RKO (cell line): Measurements from ENCODE around the gene RTN4R.
"Not testable (repeated sequence)": the region's sequence is repeated elsewhere in the genome, so short reads cannot be mapped to it uniquely, and the experiment has no call there.

Experiments used
- DNase-seq: peaks from one replicate; pipeline ENCODE4 v3.0.0-alpha.2; 2016; ENCODE audit warnings: low spot score

The RTN4R gene

DNA sequence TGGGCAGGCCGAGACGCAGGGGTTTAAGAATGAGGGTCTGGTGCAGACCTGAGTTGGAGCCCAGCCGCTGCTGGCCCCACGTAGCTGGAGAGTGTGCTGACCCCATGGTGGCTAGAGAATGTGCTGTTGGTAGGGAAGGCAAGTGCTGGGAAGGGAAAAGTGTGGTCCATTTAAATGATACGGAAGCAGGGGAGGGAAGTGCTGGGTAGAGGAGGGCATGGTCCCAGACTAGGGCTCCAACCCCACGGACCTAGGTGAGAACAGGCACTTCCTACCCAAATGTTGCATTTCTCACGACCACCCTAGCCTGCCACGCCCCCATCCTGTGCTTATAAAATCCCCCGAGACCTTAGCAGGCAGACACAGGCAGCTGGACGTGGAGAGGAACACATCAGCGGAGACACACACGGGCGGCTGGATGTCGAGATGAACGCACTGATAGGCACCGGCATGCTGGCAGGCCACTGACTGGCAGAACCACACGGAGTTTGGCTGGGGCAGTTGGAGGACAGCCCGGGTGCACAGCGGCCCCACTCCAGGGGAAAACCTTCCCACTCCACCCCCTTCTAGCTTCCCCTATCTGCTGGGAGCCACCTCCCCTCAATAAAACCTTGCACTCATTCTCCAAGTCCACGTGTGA lies 18.8 kb upstream of the RTN4R start:
- DNase-seq: not testable (repeated sequence)

DNA sequence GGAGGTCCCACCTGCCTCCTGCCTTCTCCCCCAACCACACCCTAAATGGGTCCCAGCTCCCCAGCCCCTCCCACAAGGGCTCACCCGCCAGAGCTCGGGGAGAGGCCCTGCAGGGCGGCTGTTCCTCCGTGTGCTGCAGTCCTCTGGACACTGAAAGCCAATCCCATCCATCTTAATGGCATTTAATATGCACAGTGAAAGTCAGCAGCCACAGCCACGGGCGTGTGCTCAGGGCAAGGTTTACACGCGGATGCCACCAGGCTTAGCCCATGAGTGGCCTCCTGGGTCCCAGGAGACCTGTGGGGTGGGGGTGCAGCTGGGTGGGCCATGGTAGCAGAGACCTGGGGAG lies 18.2 kb upstream of the RTN4R start:
- not testable (repeated sequence) for DNase-seq

GRCh38 chr22:20285473-20286311 lies 17.6 kb upstream of the RTN4R start:
- DNase-seq: peak; percentile 34

DNA sequence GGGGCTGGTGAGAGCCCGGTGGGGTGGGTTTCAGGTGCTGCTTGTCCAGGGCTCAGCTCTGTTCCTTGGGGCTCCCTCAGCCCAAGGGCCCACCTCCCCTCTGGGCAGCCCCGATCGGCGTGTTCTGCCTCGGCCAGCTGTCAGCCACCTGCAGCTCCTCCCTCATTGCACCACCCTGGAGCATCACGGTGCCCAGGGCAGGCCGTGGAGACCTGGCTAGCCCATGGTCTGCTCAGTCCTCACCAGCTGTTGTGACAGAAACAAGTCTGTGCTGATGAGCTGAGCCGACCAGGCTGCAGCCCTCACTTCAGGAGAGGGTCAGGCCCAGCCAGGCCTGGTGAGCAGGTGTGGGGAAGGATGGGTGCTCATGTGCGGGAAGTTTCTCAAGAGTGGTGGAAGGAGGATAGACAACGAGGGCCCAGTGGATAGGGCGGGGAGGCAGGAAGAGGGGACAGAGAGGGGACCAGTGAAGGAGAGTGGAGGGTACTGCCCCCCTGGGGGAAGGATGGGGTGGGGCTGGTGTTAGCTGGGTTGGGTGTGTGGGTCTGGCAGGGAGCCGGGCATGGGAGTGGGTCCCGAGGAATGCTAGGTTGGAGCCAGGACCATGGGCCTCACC lies 16.5 kb upstream of the RTN4R start:
- DNase-seq: no peak

DNA sequence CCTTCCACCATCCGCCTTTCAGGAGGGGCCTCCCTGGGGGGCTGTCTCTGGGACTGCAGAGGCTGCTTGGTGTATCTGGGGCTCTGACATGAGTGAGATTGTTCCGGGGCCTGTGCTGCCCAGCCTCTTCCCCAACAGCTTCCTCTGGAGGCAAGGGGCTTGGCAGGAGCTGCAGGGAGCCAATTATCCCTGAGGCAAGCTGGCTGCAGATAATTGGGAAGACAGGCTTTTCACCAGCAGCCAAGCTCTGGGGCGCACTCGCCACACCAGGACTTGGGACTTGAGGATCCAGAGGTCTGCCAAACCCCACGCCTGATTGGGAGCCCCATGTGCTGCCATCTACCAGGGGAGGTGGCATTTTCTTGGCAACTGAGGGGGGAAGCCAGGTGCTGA lies 15.6 kb upstream of the RTN4R start:
- no peak for DNase-seq

- no peak for DNase-seq
These were observed 15.0 kb upstream of the RTN4R start for GRCh38 chr22:20282901-20283673.

GRCh38 chr22:20281891-20282290 lies 13.8 kb upstream of the RTN4R start:
- DNase-seq: no peak

- DNase-seq: not testable (repeated sequence)
These were observed 13.4 kb upstream of the RTN4R start for GRCh38 chr22:20281473-20281872.

GRCh38 chr22:20280866-20281265 lies 12.7 kb upstream of the RTN4R start:
- no peak for DNase-seq

DNA sequence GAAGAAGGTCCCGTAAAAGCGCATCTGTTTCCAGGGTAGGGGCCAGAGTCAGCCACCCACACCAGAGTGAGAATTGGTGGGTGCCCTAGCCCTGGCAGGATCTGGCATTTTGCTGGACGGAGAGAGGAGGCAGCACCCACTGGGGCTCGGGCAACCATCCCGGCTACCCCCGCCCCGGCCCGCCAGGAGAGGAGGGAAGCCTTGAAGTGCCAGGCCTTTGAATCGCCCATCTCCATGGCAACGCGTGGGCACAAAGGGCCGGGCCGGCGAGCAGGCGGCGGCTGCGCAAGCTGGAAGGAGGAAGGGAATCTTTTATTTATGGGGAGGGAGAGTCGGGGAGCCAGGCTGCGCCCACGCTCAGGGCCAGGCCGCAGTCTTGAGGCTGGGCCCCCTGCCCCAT lies 12.0 kb upstream of the RTN4R start:
- not testable (repeated sequence) for DNase-seq

GRCh38 chr22:20279662-20280134 lies 11.6 kb upstream of the RTN4R start:
- DNase-seq: no peak

- not testable (repeated sequence) for DNase-seq
These were observed 10.8 kb upstream of the RTN4R start for GRCh38 chr22:20278726-20279490.

DNA sequence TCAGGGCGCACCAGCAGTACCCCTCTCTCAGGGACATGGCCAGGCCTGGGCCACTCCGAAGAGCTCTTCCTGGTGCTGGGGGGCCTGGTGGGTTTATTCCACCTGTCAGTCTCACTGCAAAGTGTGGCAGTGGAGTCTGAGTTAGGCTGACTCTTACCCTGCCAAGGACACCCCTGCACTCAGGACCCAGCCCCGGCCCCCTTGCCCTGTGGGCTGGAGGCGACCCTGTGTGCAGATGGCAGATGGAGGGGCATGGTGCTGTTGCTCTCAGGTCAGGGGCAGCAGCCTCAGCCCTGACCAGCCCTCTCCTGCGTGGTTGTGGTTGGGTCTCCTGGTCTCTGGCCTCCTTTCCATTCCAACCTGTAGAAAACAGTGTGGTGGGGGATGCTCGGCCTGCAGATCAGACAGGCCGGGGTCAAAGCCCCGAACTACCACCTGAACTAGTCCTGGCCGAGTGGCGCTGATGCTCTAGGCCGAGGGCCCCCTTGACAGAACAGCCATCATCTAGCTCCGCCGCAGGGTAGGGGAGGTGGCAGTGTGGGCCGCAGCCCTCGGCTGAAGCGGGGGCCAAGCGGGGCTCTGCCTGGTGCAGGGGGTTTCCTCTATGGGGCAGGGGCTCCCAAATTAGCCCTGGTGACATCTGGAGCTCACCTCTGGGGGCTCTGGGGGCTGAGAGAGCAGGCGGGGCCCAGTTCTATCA lies 10.0 kb upstream of the RTN4R start:
- not testable (repeated sequence) for DNase-seq

DNA sequence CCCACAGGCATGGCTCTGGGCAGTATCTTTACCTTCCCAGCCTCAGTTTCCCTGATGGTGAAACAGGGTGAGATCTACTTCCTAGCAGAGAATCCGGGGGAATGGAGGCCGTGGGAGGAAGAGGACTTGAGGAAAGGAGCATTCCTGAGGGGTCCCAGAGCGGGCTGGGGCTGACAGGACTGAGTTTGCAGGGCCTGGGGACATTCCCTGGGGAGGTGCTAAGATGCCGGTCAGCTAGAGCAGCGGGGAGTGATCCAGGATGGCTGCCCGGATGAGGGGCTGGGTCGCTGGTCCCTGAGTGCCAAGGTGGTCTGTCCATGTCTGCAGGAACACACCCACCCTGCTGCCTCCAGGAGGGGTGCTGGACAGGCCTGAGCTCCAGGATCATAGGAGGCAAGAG lies 8.3 kb upstream of the RTN4R start:
- DNase-seq: no peak

DNA sequence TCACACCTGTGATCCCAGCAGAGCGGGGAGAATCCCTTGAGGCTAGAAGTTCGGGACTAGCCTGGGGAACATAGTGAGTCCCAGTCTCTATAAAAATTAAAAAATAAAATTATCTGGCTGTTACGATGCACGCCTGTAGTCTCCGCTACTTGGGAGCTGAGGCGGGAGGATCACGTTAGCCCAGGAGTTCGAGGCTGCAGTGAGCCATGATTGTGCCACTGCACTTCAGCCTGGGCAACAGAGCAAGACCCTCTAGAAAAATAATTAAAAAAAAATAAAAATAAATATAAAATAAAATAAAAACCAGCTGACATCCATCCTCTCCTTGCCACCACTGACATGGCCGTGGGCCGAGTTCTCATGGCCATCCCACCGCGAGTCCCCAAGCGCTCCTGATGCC lies 7.7 kb upstream of the RTN4R start:
- no peak for DNase-seq

DNA sequence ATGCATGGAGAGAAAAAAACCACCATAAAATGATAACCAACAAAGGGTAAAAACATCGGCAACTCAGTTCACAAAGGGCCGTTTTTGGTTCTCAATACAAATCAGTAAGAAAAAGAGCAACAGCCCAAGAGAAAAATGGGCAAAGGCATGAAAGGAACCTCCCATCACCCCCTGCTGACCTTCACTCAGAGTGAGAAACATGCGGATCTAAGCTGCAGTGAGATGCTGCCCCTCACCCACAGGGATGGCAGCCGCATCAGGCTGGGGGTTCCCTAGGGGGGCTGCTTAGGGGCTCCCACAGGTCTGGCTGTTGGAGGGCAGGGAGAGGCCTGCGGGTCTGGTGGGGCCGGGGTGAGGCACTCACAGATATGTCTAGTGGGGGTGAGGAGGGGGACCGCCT lies 7.2 kb upstream of the RTN4R start:
- not testable (repeated sequence) for DNase-seq

GRCh38 chr22:20274374-20274773 lies 6.3 kb upstream of the RTN4R start:
- not testable (repeated sequence) for DNase-seq

GRCh38 chr22:20273758-20274181 lies 5.7 kb upstream of the RTN4R start:
- DNase-seq: no peak

GRCh38 chr22:20272700-20273099 lies 4.6 kb upstream of the RTN4R start:
- no peak for DNase-seq

- no peak for DNase-seq
These were observed 4.1 kb upstream of the RTN4R start for GRCh38 chr22:20272174-20272573.
